NCI-H2029 treated with DMSO at 0.1 percent for 48 hours (cell line): Measurements from ENCODE around the gene ME3.

ENCODE experiments used
- DNase-seq: peaks from one replicate; lab custom pipeline; 2025; lab: John Stamatoyannopoulos, UW

ME3 gene

GRCh38 chr11:86672007-86672621, at the start of gene ME3:
ME3 (minus strand) TSS chr11:86672616.
- peak; percentile 76 for DNase-seq

GRCh38 chr11:86722006-86722405, 49.6 kb upstream of the ME3 start:
- no peak for DNase-seq

- DNase-seq: no peak
These were observed 48.1 kb upstream of the ME3 start for GRCh38 chr11:86720546-86720945.

GRCh38 chr11:86719781-86720463, 47.5 kb upstream of the ME3 start:
- no peak for DNase-seq

GRCh38 chr11:86718999-86719398, 46.6 kb upstream of the ME3 start:
- DNase-seq: no peak

- no peak for DNase-seq
These were observed 46.1 kb upstream of the ME3 start for GRCh38 chr11:86718521-86718920.

- DNase-seq: no peak
These were observed 45.5 kb upstream of the ME3 start for GRCh38 chr11:86717817-86718501.

- no peak for DNase-seq
These were observed 43.2 kb upstream of the ME3 start for GRCh38 chr11:86715611-86716010.

- no peak for DNase-seq
These were observed 41.1 kb upstream of the ME3 start for GRCh38 chr11:86713552-86713951.

GRCh38 chr11:86710936-86711335, 38.5 kb upstream of the ME3 start:
- no peak for DNase-seq

- DNase-seq: no peak
These were observed 36.3 kb upstream of the ME3 start for GRCh38 chr11:86708669-86709068.

GRCh38 chr11:86706338-86707131, 34.1 kb upstream of the ME3 start:
- DNase-seq: no peak

GRCh38 chr11:86704710-86705109, 32.3 kb upstream of the ME3 start:
- DNase-seq: no peak

- no peak for DNase-seq
These were observed 31.6 kb upstream of the ME3 start for GRCh38 chr11:86703987-86704386.

- no peak for DNase-seq
These were observed 30.0 kb upstream of the ME3 start for GRCh38 chr11:86702220-86702983.

- DNase-seq: no peak
These were observed 26.8 kb upstream of the ME3 start for GRCh38 chr11:86699040-86699791.

- DNase-seq: no peak
These were observed 26.2 kb upstream of the ME3 start for GRCh38 chr11:86698639-86699038.

GRCh38 chr11:86696451-86696850, 24.0 kb upstream of the ME3 start:
- DNase-seq: no peak

GRCh38 chr11:86696004-86696403, 23.6 kb upstream of the ME3 start:
- DNase-seq: no peak

GRCh38 chr11:86695373-86695772, 23.0 kb upstream of the ME3 start:
- DNase-seq: no peak

- DNase-seq: no peak
These were observed 21.1 kb upstream of the ME3 start for GRCh38 chr11:86693518-86693917.
